ENCODE data around the gene FHIT. TPM values are rescaled to one million over a fixed set of nuclear protein-coding genes. Genes with fewer than 3 reads are reported as not detected.

FHIT gene
- total RNA-seq, 4 donors from 2014 or later: 4.4 to 10.6 (median 8.4) TPM

DNA sequence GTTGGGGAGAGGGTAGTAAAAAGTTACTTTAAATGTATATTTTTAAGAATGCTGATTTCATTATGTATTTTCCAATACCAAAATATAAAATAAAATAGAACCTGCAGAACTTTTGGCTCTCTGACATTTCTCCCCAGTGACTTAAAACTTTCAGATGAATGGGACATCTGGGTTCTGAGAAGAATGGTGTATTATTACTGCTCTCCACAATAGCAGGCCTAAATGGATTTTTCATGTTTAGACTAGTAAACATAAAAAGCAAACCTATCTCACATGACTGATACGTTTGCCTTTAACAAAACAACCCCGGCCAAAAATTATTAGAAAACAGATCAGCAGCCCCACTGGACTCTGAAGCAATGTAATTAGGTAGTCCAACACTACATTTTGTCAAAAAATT, 73.8 kb downstream of the FHIT start:
- TF ChIP-seq, protein P1, sequence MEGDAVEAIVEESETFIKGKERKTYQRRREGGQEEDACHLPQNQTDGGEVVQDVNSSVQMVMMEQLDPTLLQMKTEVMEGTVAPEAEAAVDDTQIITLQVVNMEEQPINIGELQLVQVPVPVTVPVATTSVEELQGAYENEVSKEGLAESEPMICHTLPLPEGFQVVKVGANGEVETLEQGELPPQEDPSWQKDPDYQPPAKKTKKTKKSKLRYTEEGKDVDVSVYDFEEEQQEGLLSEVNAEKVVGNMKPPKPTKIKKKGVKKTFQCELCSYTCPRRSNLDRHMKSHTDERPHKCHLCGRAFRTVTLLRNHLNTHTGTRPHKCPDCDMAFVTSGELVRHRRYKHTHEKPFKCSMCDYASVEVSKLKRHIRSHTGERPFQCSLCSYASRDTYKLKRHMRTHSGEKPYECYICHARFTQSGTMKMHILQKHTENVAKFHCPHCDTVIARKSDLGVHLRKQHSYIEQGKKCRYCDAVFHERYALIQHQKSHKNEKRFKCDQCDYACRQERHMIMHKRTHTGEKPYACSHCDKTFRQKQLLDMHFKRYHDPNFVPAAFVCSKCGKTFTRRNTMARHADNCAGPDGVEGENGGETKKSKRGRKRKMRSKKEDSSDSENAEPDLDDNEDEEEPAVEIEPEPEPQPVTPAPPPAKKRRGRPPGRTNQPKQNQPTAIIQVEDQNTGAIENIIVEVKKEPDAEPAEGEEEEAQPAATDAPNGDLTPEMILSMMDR (IDR thresholded peaks at IDR 0.05; ENCODE audit: low read depth): no peak

DNA sequence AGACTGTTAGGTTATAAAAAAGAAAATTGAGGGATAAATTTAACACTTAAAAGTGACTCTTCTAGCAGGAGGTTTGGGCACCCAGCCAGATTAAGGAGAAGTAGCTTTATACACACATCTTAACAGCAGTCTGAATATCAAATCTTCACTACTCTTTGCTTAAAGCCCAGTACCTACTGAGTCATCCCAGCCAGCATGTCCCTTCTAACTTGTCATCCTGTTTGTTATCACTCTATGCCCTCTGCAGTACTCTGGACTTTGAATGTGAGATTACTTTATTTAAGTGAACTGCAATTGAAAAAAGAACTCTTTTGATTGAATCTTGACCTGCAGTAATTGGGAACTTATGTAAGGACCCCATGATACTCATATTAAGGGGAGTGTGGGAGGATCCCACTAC, 77.6 kb downstream of the FHIT start:
- TF ChIP-seq, protein P1 (IDR thresholded peaks at IDR 0.05; ENCODE audit: low read depth): no peak

DNA sequence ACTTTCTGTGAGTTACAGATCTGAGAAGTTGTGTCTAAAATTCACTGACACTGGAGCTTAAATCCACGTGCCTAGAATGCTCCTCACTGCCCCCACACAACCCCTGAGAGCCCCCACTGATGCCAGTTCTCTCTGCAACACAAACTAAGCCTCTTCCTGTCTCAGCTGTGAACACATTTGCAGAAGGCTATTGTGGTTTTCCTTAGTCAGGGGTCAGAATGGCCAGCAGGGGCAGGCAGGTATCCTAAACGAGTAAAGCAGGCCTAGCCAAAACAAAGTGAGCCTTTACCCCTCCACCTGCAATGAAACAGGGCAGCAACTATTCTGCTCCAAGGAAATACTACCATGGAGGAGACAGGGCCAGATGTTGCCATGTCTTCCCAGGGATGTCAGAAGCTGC, 78.6 kb downstream of the FHIT start:
- TF ChIP-seq, protein P1 (IDR thresholded peaks at IDR 0.05; ENCODE audit: low read depth): no peak

- TF ChIP-seq, protein P1 (IDR thresholded peaks at IDR 0.05; ENCODE audit: low read depth): no peak
Observed at GRCh38 chr3:61172203-61172602, 79.0 kb downstream of the FHIT start.

DNA sequence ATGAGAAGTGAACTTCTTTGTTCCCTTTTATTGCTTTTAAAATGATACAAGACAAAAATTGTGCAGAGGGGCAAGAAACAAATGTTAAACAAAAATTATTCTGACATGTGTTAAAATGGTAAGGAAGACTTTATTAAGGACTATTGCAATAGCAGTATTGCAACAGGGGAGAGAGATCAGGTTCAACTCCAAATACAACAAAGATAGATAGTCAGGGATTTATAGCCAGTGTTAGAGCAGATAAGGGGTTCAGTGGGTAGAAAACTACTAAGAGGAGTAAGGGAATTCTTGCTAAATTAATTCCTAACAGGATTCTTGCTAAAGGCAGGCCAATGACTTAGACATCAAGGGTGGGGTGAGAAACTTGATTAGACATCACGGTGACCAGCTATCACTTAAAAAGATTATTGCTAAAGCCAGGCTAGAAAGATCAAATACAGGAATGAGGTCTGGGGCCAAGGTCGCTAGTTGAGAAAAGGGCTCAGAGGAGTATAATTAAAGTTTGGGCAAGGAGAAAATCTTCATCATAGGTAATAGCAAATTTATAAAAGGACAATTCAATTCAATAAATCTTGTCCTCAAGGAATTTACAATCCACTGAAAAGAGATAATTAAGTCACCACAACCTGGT, 81.5 kb downstream of the FHIT start:
- TF ChIP-seq, protein P1 (IDR thresholded peaks at IDR 0.05; ENCODE audit: low read depth): no peak

DNA sequence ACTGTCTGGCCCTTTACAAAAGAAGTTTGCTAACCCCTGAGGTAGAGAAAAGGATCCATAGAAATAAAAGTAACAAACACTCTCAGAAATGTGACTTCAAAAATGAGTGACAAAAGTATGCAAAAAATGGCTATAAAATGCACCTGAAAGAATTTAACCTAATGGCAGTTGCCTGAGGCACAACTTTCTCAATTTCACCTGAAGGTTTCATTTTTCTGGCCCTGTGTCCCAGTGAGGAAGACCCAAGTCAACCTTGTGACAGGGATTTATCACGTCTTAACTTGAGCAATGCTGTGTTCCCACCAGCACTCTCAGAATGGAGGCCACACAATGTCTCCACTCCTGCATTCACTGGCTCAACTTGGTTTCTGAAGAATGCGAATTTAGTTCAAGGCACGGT, 83.0 kb downstream of the FHIT start:
- TF ChIP-seq, protein P1 (IDR thresholded peaks at IDR 0.05; ENCODE audit: low read depth): no peak

- TF ChIP-seq, protein P1 (IDR thresholded peaks at IDR 0.05; ENCODE audit: low read depth): no peak
Observed at GRCh38 chr3:61162965-61163364, 88.3 kb downstream of the FHIT start.

All from subcutaneous adipose tissue (tissue), 4 donors.